HG03342 (cell line): Measurements from ENCODE around the gene NUDT1.

Source experiments
- ATAC-seq: cut with Tn5 transposase; IDR thresholded peaks from one replicate; pipeline ENCODE4 v1.9.1; 2021; ENCODE audit warnings: mild to moderate bottlenecking, moderate library complexity; ENCODE audit not compliant: unreplicated experiment

The NUDT1 gene

DNA sequence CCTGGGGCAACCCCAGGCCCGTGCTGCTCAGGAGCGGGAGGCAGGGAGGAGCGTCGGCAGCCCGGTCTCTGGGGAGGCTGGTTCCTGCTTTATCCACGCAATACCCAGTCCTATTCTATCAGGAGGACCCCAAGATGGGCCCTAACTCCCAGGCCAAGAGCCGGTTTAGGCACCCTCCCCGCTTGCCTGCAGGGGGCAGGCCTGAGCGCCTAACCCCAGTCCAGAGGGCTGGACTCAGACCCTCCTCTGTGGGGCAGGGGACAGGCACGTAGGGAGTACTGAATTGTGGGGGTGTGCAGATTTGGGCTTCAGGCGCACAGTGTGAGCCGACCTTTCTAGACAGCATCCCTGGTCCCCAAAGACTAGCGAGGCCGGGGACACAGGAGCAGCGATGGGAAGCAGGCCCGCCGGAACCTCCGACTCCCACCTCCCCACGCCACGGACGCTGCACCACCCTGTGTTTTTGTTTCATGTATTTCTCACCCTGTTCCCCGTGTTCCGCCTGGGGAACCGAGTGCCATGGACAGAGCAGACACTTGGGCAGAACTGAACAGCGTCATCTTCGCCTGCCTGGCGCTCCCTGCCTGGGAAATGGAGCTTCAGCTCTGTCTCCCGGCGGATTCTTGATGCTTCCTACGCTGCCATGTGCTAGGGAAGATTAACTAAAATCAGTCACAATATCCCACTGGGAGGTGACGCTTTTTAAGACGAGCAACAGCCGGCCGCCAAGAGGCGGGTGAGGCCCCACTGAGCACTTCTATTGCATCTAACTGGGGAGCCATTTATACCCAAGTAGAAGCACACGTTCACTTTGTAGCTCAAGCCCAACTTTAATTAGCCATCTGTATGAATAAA is 5.3 kb downstream of the NUDT1 start:
- ATAC-seq, result no peak

DNA sequence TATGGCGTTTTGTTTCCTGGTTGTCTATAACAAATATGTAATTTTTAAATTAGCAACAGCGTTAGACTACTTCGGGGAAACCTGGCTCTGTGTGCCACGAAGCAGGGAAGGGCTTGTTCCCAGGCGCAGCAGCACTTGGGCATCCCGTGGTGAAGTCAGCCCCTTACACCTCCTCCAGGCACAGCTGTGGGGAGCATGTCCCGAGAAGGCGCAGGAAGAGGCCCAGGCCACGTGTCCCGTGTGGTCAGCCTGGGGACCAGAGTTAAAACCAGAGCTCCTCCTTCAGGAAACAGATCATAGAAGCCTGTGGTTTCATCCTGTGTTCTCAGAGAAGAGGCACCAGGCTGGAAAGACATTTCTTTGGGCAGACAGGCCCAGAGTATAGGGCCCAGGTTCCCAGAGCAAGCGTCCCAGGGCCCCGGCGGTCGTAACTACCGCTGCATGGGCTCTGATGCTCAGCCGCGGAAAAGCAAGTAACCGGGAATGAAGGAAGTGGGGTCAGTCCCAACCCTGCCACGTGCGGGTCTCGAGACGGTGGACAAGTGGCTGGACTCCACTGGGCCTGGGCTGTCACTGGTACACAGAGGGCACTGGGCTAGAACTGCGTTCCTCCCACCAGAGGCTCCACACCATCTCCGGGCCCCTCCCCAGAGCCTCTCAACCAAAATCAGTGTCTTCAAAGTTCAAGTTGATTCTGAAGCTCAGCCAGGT is 7.1 kb downstream of the NUDT1 start:
- no peak for ATAC-seq

GRCh38 chr7:2249744-2250323 is 7.8 kb downstream of the NUDT1 start:
- ATAC-seq, result no peak

GRCh38 chr7:2251381-2251780 is 9.4 kb downstream of the NUDT1 start:
- ATAC-seq, result no peak

DNA sequence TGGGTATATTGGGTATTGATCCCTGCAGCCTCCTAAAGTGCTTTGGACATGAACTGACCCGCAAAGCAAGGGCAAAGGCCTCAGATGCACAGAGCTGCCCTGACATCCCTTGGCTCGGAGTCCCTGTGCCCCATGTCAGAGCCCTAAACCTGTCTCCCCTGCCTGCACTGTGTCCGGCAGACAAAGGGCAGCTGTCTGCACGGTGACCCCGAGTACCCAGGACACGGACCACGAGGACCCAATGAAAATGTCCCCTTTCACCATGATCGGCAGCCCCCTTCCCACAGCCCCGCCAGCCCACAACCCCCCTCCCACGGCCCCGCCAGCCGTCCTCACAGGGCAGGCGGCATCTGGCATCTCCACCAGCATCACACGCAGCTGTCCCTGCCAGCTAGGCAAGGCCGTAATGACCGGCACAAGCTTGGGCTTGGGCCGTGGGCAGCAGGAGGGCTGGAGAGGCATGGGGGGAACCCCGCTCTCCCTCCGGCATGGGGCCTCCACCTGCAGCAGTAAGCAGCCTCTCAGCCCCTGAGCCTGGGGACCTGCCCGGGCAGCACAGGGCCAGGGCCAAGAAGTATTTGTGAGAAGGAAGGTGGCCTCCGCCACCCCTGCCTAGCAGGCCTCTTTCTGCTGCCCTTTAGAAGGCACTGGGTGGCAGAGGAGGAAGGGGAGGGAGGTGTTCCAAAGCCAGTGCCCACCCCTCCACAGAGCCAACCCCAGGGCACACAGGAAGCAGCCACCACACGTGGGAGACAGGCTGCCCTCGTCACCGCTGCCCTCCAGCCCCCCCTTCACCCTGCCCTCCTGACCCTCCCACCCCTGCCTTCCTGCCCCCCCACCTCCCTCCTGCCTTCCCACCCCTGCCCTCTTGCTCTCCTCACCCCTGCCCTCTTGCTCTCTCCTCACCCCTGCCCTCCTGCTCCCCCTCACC is 10.1 kb downstream of the NUDT1 start:
- ATAC-seq, result no peak

GRCh38 chr7:2253021-2253420 is 11.0 kb downstream of the NUDT1 start:
- ATAC-seq, result no peak

DNA sequence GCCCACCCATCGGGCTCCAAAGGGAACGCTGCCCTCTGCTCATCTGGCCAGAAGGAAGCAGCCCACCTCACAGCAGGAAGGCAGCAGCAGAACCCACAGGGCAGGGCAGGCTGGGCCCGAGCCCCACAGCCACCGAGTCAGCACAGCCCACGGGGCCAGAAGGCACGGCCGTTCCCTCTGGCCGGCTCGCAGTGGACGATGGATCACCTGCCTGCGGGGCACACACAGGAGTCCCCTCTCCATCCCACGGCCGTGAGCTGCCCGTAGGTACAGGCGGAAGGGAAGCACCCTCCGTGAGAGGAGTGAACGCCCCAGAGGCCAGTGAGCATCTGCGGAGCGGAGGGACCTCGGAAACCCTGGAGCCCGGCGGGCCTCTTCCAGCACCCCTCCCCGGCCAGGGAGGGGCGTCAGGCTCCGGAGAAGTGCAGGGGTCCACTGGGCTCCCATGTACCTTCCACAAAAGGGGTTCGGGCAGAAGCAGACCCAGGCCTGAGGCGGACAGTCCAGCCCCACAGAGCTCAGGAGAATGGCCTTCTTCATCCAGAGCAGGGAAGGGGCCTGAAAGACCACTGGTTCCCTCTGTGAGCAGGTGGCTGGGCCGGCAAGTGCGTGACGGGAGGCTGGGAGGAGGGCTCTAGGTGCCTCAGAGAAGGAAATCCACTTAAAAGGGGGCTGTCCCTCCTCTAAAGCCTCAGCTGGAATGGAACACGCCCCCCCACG is 11.7 kb downstream of the NUDT1 start:
- no peak for ATAC-seq

DNA sequence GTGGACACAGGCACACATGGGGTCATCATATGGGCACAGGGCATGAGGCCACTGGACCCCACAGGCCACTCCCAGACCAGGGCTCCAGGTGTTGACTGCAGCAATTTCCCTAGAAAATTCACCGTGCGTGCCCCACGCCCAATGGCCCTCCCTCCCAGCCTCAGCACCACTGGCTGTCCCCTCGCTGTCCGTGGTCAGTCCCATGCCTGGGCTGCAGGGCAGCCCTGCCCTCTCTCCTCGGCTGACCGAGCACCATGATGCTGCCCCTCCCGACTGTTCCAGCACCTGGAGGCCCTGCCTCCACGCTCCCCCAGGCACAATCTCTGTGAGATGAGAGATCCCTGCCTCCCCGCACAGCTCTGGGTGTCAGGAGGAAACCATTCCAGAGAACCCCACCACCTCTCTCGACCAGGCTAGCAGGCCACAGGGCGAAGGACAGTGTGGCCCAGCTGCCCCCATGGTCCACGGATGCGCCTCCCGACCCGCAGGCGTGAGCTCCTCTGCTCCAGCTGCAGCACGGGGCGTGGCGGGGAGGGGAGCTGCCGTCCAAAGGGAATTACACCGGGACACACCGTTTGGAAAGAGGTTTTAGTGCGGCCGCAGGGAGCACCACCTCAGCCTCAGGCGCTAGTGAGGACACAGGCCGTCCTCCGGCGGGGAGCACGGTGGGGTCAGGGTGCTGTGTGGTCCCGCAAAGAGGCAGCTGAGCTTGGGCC is 12.6 kb downstream of the NUDT1 start:
- no peak for ATAC-seq

DNA sequence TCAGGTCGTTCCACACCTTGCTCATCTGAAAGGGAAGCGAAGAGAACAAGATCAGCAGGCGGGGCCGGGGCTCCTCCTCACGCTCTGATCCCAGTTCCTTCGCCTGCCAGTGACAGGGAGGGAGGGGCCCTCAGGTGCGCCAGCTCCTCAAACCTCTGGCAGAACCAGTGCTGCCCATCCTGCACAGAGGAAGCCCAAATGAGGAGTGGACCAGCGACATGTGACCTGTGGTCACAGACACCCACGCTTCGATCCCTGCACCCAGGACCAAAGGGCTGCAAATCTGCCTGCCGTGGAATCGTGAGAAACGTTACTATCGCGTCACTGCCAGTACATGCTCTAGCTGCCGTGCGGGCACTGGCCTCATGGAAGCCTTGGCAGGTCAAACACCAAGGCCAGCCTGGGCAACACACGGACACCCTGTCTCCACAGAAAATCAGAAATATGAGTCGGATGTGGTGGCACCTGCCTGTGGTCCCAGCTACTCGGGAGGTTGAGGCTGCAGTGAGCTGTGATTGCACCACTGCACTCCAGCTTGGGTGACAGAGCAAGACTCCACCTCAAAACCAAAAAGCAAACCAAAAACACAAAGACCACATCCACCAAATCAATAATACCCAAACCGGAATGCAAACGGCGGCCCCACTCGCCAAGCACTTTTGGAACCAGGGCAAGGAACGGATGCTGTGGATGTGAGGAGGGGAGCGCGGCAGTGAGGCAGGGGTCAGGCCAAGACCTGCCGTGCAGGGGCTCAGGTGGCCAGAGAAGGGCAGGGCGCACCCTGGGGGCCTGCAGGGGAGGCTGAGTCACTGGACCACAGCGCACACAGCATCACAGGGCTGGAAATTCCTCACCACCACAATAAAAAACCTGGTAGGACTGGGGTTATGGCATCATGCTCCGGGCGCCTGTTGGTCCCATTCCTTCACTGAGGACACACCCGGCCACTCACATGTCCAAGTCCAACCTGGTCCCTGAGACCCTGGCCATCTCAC is 13.4 kb downstream of the NUDT1 start:
- ATAC-seq, result no peak

- no peak for ATAC-seq
Observed at GRCh38 chr7:2256306-2257045, 14.4 kb downstream of the NUDT1 start.

- ATAC-seq, result no peak
Observed at GRCh38 chr7:2257046-2257551, 15.1 kb downstream of the NUDT1 start.

GRCh38 chr7:2257651-2258050 is 15.6 kb downstream of the NUDT1 start:
- ATAC-seq, result no peak

GRCh38 chr7:2258661-2259365 is 16.8 kb downstream of the NUDT1 start:
- no peak for ATAC-seq

- no peak for ATAC-seq
Observed at GRCh38 chr7:2259480-2259879, 17.5 kb downstream of the NUDT1 start.

GRCh38 chr7:2260820-2261219 is 18.8 kb downstream of the NUDT1 start:
- ATAC-seq, result no peak

DNA sequence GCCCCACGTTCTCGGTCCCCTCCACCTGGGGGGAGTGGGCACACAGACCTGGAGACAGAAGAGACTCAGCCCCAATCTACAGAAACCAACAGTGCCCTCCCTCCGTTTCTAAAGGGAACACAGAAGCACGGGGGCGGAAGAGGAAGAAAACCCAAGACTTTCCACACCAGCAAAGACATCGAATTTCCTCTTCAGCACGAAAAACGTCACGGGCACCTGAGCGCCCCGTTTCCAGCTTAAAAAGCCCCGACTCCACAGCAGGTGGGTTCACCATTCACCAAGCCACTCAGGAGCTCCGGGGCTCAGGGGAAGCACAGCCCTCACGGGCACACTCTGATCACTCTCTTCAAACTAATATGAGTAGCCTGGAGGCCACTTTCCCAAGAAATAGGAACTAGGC is 19.6 kb downstream of the NUDT1 start:
- no peak for ATAC-seq

DNA sequence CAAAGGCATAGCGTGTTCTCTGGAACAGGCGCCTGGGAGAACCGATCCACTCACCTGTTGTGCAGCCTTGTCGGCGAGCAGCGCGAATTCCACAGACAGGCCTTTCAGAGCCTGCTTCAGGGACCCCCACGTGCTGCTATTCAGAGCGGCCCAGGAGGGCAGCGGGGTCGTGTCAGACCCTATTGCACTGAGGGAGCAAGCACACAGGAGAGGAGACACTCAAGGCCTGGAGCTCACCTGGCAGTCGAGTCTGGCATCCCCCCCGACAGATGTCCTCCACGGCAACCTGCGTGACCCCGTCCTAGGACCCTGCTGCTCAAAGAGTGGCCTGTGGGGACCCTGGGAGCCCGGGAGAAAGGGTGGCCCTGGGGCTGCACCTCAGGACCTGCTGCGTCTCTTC is 21.1 kb downstream of the NUDT1 start:
- no peak for ATAC-seq
